Measurements from ENCODE around the gene ZNF350. TPM values are rescaled to one million over a fixed set of nuclear protein-coding genes. Genes with fewer than 3 reads are reported as not detected.
A peak's percentile ranks its signal among the peaks of the same experiment; 100 is the strongest.
"Not testable (repeated sequence)": the region's sequence is repeated elsewhere in the genome, so short reads cannot be mapped to it uniquely, and the experiment has no call there.

ZNF350 gene
- total RNA-seq, result 7.4 and 8.4 TPM in 2 replicates

DNA sequence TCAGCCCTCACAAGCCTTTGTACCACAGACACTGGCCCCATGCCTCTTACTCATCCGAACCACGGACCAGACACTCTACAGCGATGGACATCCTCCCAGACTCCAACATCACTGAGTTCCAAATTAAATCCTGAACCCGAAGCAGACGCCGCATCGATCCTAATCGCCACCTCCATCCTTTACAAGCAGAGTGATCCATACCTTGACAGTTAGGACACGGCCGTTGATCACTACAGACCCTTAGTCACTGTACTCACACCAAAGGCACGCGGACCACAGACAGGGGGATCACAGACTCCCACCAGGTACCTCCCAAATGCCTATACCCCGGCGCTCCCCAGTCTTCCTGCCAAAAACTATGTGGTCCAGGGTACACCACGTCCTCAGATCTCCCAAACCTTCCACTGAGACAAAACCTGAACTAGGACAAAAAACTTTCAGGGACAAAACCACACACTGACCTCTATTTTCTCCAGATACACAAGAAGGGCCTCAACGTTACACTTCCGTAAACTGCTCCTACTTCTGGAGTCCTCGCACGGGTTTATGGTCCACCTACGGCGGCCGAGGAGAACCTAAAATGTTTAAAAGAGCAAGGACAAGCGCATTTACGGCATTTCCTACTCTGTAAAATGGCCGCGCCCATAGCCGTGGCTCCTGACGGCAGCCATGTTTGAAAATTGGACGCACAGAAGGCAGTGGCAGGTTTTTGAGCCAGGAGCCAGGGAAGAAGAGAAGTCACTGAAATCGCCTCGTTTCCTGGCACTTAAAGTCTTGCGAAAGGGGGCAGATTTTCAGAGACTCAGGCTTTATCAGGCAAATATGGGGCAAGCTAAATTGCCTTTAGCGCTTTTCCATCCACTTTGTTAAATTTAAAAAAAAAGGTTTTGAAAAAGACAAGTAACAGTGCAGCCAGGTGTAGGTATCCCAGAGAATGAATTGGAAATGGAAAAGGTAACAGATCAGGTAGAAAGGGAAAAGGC is at the start of gene ZNF350:
TSS of gene ZNF350 (minus strand) at position 532 of the 983 bp plus-strand sequence. CDS start 12,480 bp downstream, outside the sequence.
- peak within 1 kb of the TSS; percentile 92 for H3K27ac Mint-ChIP-seq
- H3K36me3 Mint-ChIP-seq (ENCODE audit: low read depth), result peaks cover 52% of the 10 kb centered on the region
- DNase-seq, result peak; percentile 96

GRCh38 chr19:52034051-52034728 is 47.5 kb upstream of the ZNF350 start:
- H3K4me1 Mint-ChIP-seq, result no peaks in the 10 kb centered on the region
- H3K9me3 Mint-ChIP-seq, result peaks cover 40% of the 10 kb centered on the region
- intact Hi-C loops (cut with micrococcal nuclease), result no loop called here
- peaks cover 80% of the 10 kb centered on the region for H3K36me3 Mint-ChIP-seq (ENCODE audit: low read depth)
- DNase-seq, result no peak
- no peaks in the 10 kb centered on the region for H3K27me3 Mint-ChIP-seq
- no peak overlapping the region for H3K4me3 Mint-ChIP-seq
- H3K27ac Mint-ChIP-seq, result no peak overlapping the region

More for the DNA sequence above, at the start of gene ZNF350:
- Mint-ChIP-seq H3K27me3 (no peaks in the 10 kb centered on the region), H3K9me3 (peaks cover 30% of the 10 kb centered on the region), H3K4me3 (peak within 1 kb of the TSS; percentile 91), H3K4me1 (peaks cover 8% of the 10 kb centered on the region)
- intact Hi-C loops (cut with micrococcal nuclease), result loop anchor here (1.0 to 2.0 kb wide), 5 partner anchors 22 to 82 kb away; partner anchors contain the start of genes ZNF432, ZNF613, ZNF614 and ZNF615

GRCh38 chr19:52028780-52029123 is 42.1 kb upstream of the ZNF350 start:
- intact Hi-C loops (cut with micrococcal nuclease), result loop anchor here (1.0 kb wide), 5 partner anchors 20 to 161 kb away; partner anchors contain the start of genes ZNF350, ZNF432, ZNF613 and ZNF615
- DNase-seq, result no peak
- Mint-ChIP-seq H3K9me3 (peaks cover 36% of the 10 kb centered on the region), H3K27me3 (no peaks in the 10 kb centered on the region), H3K36me3 (ENCODE audit: low read depth) (peaks cover 73% of the 10 kb centered on the region), H3K4me3 (peak overlapping the region; percentile 94), H3K27ac (peak overlapping the region; percentile 95), H3K4me1 (peaks cover 15% of the 10 kb centered on the region)

DNA sequence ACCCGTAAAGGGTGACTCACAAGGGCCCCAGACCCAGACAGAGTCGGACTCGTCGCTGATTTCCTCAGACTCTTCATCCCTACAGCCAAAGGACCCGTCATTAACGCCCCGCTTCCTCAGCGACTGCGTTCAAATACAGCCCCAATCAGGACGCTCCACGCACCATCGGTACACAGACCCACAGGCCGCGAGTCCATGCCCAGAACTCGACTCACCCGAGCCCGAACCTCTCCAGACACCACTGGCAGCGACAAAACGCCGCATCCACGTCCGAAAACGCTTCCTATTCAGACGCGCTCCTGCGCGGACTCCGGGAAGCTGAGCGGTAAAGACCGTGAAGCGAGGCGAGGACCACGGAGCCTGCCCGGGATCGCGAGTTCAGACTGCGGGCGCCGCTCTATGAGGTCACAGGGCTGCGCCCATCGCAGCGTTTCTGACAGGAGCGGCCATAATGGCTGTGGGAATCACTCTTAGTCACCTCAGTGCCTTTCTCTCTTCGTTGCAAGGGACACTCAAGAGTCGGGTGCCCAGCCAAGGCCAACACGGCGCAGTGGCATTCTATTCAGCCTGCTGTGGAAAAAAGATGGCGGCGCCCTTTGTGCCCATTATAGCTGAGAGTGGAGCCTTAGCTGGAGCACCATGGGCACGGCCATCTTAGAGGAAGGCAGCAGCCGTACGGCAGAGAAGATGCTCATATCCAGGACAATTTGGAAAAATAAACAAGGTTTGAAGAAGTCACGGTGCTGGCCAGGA is 41.6 kb upstream of the ZNF350 start, which contains the start of gene ZNF614:
TSS of gene ZNF614 (minus strand) at position 353 of the 753 bp plus-strand sequence. CDS start 2,634 bp downstream, outside the sequence.
- H3K36me3 Mint-ChIP-seq (ENCODE audit: low read depth), result peaks cover 74% of the 10 kb centered on the region
- H3K27me3 Mint-ChIP-seq, result no peaks in the 10 kb centered on the region
- intact Hi-C loops (cut with micrococcal nuclease), result loop anchor here (1.0 kb wide), 5 partner anchors 20 to 161 kb away; partner anchors contain the start of genes ZNF350, ZNF432, ZNF613 and ZNF615
- peaks cover 34% of the 10 kb centered on the region for H3K9me3 Mint-ChIP-seq
- H3K4me3 Mint-ChIP-seq, result peak within 1 kb of the TSS; percentile 94
- peaks cover 15% of the 10 kb centered on the region for H3K4me1 Mint-ChIP-seq
- peak; percentile 96 for DNase-seq
- peak within 1 kb of the TSS; percentile 95 for H3K27ac Mint-ChIP-seq

- H3K4me1 Mint-ChIP-seq, result peaks cover 15% of the 10 kb centered on the region
- H3K36me3 Mint-ChIP-seq (ENCODE audit: low read depth), result peaks cover 81% of the 10 kb centered on the region
- H3K27me3 Mint-ChIP-seq; intact Hi-C loops (cut with micrococcal nuclease); DNase-seq; H3K4me3 Mint-ChIP-seq; H3K27ac Mint-ChIP-seq: not testable (repeated sequence)
- peaks cover 34% of the 10 kb centered on the region for H3K9me3 Mint-ChIP-seq
Observed at GRCh38 chr19:52026255-52026990, 39.8 kb upstream of the ZNF350 start.

GRCh38 chr19:52024478-52024877 is 37.8 kb upstream of the ZNF350 start:
- intact Hi-C loops (cut with micrococcal nuclease); DNase-seq; H3K4me3 Mint-ChIP-seq; H3K27me3 Mint-ChIP-seq; H3K27ac Mint-ChIP-seq: not testable (repeated sequence)
- Mint-ChIP-seq H3K36me3 (ENCODE audit: low read depth) (peaks cover 86% of the 10 kb centered on the region), H3K4me1 (peaks cover 15% of the 10 kb centered on the region), H3K9me3 (peaks cover 41% of the 10 kb centered on the region)

DNA sequence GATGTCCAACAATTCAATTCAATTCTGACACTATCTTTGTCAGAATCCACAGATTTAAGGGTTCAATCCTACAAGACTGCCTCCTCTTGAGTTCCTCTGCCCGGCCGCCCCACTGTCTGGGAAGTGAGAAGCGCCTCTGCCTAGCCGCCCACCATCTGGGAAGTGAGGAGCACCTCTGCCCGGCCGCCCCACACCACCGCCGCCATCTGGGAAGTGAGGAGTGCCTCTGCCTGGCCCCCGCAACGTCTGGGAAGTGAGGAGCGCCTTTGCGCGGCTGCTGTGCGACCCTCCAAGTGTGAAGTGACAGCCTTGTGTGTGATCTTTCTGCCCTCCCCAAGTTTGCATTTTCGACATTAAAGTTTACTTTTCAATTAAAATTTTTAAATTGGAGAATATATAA is 35.6 kb upstream of the ZNF350 start:
- peaks cover 95% of the 10 kb centered on the region for H3K36me3 Mint-ChIP-seq (ENCODE audit: low read depth)
- DNase-seq, result no peak
- peaks cover 8% of the 10 kb centered on the region for H3K4me1 Mint-ChIP-seq
- peaks cover 39% of the 10 kb centered on the region for H3K9me3 Mint-ChIP-seq
- H3K27ac Mint-ChIP-seq, result no peak overlapping the region
- intact Hi-C loops (cut with micrococcal nuclease), result no loop called here
- H3K27me3 Mint-ChIP-seq, result no peaks in the 10 kb centered on the region
- no peak overlapping the region for H3K4me3 Mint-ChIP-seq

DNA sequence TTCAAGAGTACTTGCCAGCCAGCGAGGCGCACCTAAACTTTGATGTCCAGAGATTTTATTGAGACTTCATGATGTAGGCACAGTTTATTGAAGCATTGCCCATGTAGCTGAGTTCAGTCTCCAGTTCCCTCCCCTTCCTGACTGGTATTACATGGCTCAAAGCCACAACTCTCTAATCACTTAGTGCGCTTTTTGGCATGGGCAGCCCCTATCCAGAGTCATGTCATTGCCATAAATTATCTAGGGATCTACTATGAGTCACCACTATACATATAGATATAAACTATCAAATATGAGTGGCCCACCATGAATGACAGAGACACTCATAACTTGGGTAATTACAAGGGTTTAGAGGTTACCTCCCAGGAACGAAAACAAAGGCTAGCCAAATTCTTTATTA is 33.9 kb upstream of the ZNF350 start:
- intact Hi-C loops (cut with micrococcal nuclease), result no loop called here
- peaks cover 39% of the 10 kb centered on the region for H3K9me3 Mint-ChIP-seq
- H3K36me3 Mint-ChIP-seq (ENCODE audit: low read depth), result peaks cover 95% of the 10 kb centered on the region
- DNase-seq, result no peak
- H3K4me1 Mint-ChIP-seq, result no peaks in the 10 kb centered on the region
- no peak overlapping the region for H3K27ac Mint-ChIP-seq
- H3K4me3 Mint-ChIP-seq, result no peak overlapping the region
- no peaks in the 10 kb centered on the region for H3K27me3 Mint-ChIP-seq

- H3K36me3 Mint-ChIP-seq (ENCODE audit: low read depth), result peaks cover 48% of the 10 kb centered on the region
Observed at GRCh38 chr19:52010674-52011073, 24.0 kb upstream of the ZNF350 start.

DNA sequence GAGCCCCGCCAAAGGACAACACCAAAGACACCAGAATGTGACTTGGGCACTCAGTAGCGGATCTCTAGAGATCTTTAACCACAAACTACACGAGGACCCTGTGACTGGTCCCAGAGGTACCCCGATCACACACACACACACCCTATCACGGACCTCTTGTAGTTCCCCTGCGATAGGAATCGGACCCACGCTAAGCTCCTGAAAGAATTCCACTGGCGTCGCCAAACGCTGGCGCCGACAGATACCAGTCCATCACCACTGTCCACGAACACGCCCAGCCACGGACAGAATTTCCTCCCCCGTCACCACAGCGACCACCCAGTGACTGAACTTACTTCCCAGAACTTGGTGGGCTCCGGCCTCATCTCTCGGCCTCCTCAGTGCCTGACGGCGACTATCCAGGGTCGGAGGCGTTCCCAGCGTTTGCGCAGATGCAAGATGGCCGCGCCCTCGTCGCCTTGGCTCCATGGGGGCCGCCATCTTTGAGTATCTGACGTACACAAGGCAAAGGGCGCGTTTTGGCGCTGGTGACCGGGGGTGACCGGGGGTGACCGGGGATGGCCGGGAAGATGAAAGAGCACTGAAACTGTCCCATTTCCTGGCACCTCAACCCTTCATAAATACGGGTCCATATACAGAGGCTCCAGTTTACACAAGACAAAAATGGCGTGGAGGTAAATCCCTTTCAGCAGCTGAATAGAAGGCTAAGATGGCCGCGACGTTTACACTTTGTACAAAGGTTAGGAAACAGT is 21.3 kb upstream of the ZNF350 start, which contains the start of gene ZNF615:
TSS of gene ZNF615 (minus strand) at position 406 of the 752 bp plus-strand sequence. CDS start 4,500 bp downstream, outside the sequence.
- Mint-ChIP-seq H3K9me3 (peaks cover 18% of the 10 kb centered on the region), H3K36me3 (ENCODE audit: low read depth) (peaks cover 51% of the 10 kb centered on the region), H3K4me1 (peaks cover 14% of the 10 kb centered on the region), H3K27ac (peak within 1 kb of the TSS; percentile 98), H3K27me3 (no peaks in the 10 kb centered on the region), H3K4me3 (peak within 1 kb of the TSS; percentile 91)
- intact Hi-C loops (cut with micrococcal nuclease), result loop anchor here (1.0 to 2.0 kb wide), 4 partner anchors 20 to 81 kb away; partner anchors contain the start of genes ZNF350, ZNF613 and ZNF614
- peak; percentile 96 for DNase-seq

More at GRCh38 chr19:52010674-52011073, 24.0 kb upstream of the ZNF350 start:
- Mint-ChIP-seq H3K9me3 (peaks cover 16% of the 10 kb centered on the region), H3K27ac (no peak overlapping the region), H3K4me1 (peaks cover 14% of the 10 kb centered on the region), H3K27me3 (no peaks in the 10 kb centered on the region), H3K4me3 (no peak overlapping the region)
- DNase-seq, result no peak
- intact Hi-C loops (cut with micrococcal nuclease), result no loop called here

- intact Hi-C loops (cut with micrococcal nuclease), result no loop called here
- no peaks in the 10 kb centered on the region for H3K27me3 Mint-ChIP-seq
- peaks cover 14% of the 10 kb centered on the region for H3K4me1 Mint-ChIP-seq
- H3K9me3 Mint-ChIP-seq, result peaks cover 19% of the 10 kb centered on the region
- peaks cover 48% of the 10 kb centered on the region for H3K36me3 Mint-ChIP-seq (ENCODE audit: low read depth)
- H3K4me3 Mint-ChIP-seq, result peak overlapping the region; percentile 91
- no peak for DNase-seq
- peak overlapping the region; percentile 98 for H3K27ac Mint-ChIP-seq
Observed at GRCh38 chr19:52007451-52007805, 20.8 kb upstream of the ZNF350 start.

GRCh38 chr19:51994048-51994644 is 7.5 kb upstream of the ZNF350 start:
- no peaks in the 10 kb centered on the region for H3K4me1 Mint-ChIP-seq
- DNase-seq, result no peak
- no peaks in the 10 kb centered on the region for H3K27me3 Mint-ChIP-seq
- H3K36me3 Mint-ChIP-seq (ENCODE audit: low read depth), result peaks cover 67% of the 10 kb centered on the region
- H3K4me3 Mint-ChIP-seq, result no peak overlapping the region
- intact Hi-C loops (cut with micrococcal nuclease), result no loop called here
- H3K9me3 Mint-ChIP-seq, result peaks cover 32% of the 10 kb centered on the region
- H3K27ac Mint-ChIP-seq, result no peak overlapping the region

Measured in activated CD4-positive, alpha-beta T cell treated with anti-CD3 and anti-CD28 coated beads, Interleukin-2, amount 10 ng/mL, durations not matched to agents 24 days and 14 days (primary cell).